Mesenchymal stem cell (in vitro differentiated cells and primary cell): Measurements from ENCODE around the gene NUDT1.

Source experiments
- DNase-seq: peaks from one replicate; pipeline ENCODE4 v3.0.0-alpha.2; 2013
- H2AFZ ChIP-seq: one replicate; pipeline ENCODE4 v1.6.1; 2013; ENCODE audit warnings: low read depth, mild to moderate bottlenecking, control low read depth, inconsistent platforms, low read length, moderate library complexity
- H2AK5ac ChIP-seq: 2 replicates; pipeline ENCODE4 v1.6.1; 2013; ENCODE audit warnings: low read length, moderate library complexity, mild to moderate bottlenecking, inconsistent platforms; ENCODE audit not compliant: severe bottlenecking
- H2BK120ac ChIP-seq: one replicate; pipeline ENCODE4 v1.6.1; 2013; ENCODE audit warnings: low read depth, mild to moderate bottlenecking, inconsistent platforms, low read length, moderate library complexity
- H2BK12ac ChIP-seq, 2 experiments: one replicate each; pipeline ENCODE4 v1.6.1; 2013; ENCODE audit warnings: inconsistent platforms in 2 of 2, low read length in 2 of 2, mild to moderate bottlenecking in 2 of 2, moderate library complexity in 2 of 2, control low read depth in 1 of 2
- H2BK15ac ChIP-seq: one replicate; pipeline ENCODE4 v1.6.1; 2013; ENCODE audit warnings: mild to moderate bottlenecking, low read depth, inconsistent platforms; ENCODE audit not compliant: poor library complexity, severe bottlenecking
- H2BK5ac ChIP-seq: 2 replicates; pipeline ENCODE4 v1.6.1; 2013; ENCODE audit warnings: low read depth, mild to moderate bottlenecking, low read length, control low read depth, inconsistent platforms; ENCODE audit not compliant: poor library complexity, severe bottlenecking
- H3K14ac ChIP-seq, 2 experiments: one replicate each; pipeline ENCODE4 v1.6.1; 2013; ENCODE audit warnings: inconsistent platforms in 2 of 2, low read length in 2 of 2, control low read depth in 1 of 2, mild to moderate bottlenecking in 1 of 2, moderate library complexity in 1 of 2
- H3K18ac ChIP-seq, 2 experiments: one replicate each; pipeline ENCODE4 v1.6.1; 2013; ENCODE audit warnings: inconsistent platforms in 2 of 2, low read length in 2 of 2, control low read depth in 1 of 2, low read depth in 1 of 2, mild to moderate bottlenecking in 1 of 2
- H3K23ac ChIP-seq, 2 experiments: one replicate each; pipeline ENCODE4 v1.6.1; 2013; ENCODE audit warnings: inconsistent platforms in 2 of 2, low read length in 2 of 2, mild to moderate bottlenecking in 2 of 2, moderate library complexity in 2 of 2, control low read depth in 1 of 2
- H3K27ac ChIP-seq: 2 replicates; pipeline ENCODE4 v1.5.1; 2013; ENCODE audit warnings: mild to moderate bottlenecking, moderate library complexity, low read length, control low read depth, inconsistent platforms; ENCODE audit not compliant: poor library complexity, severe bottlenecking
- H3K27me3 ChIP-seq, 2 experiments: 2 replicates each; pipeline versions ENCODE4 v1.6.1 to v1.7.0; 2013; ENCODE audit warnings: low read length in 2 of 2, mild to moderate bottlenecking in 2 of 2, moderate library complexity in 2 of 2, control low read depth in 1 of 2, inconsistent platforms in 1 of 2; ENCODE audit not compliant: control insufficient read depth in 1 of 2, insufficient read depth in 1 of 2
- H3K36me3 ChIP-seq, 2 experiments: 2 replicates each; pipeline versions ENCODE4 v1.6.1 to v1.7.0; 2013; ENCODE audit warnings: low read length in 2 of 2, control low read depth in 1 of 2, inconsistent platforms in 1 of 2, low read depth in 1 of 2, mild to moderate bottlenecking in 1 of 2; ENCODE audit not compliant: insufficient read depth in 2 of 2, control insufficient read depth in 1 of 2
- H3K4ac ChIP-seq, 2 experiments: one replicate each; pipeline ENCODE4 v1.6.1; 2013; ENCODE audit warnings: inconsistent platforms in 2 of 2, low read length in 2 of 2, mild to moderate bottlenecking in 2 of 2, moderate library complexity in 2 of 2, control low read depth in 1 of 2, low read depth in 1 of 2
- H3K4me1 ChIP-seq: 2 replicates; pipeline ENCODE4 v1.6.1; 2013; ENCODE audit warnings: low read depth, low read length, control low read depth; ENCODE audit not compliant: control insufficient read depth, insufficient read depth
- H3K4me2 ChIP-seq: 2 replicates; pipeline ENCODE4 v1.6.1; 2013; ENCODE audit warnings: low read length, mild to moderate bottlenecking, inconsistent platforms; ENCODE audit not compliant: poor library complexity, severe bottlenecking
- H3K4me3 ChIP-seq, 2 experiments: 2 replicates each; pipeline versions ENCODE4 v1.5.1 to v1.7.0; 2013; ENCODE audit warnings: low read length in 2 of 2, mild to moderate bottlenecking in 2 of 2, control low read depth in 1 of 2, low read depth in 1 of 2; ENCODE audit not compliant: insufficient read depth in 1 of 2
- H3K79me1 ChIP-seq: replicated peaks from 2 replicates; pipeline ENCODE4 v1.6.1; 2013; ENCODE audit warnings: mild to moderate bottlenecking, control low read depth, low read length, inconsistent platforms; ENCODE audit not compliant: poor library complexity, severe bottlenecking
- H3K9ac ChIP-seq: 2 replicates; pipeline ENCODE4 v1.7.0; 2013; ENCODE audit warnings: mild to moderate bottlenecking, low read length, moderate library complexity
- H3K9me3 ChIP-seq: 2 replicates; pipeline ENCODE4 v1.7.0; 2013; ENCODE audit warnings: mild to moderate bottlenecking, low read length; ENCODE audit not compliant: control insufficient read depth
- H4K8ac ChIP-seq: one replicate; pipeline ENCODE4 v1.6.1; 2013; ENCODE audit warnings: inconsistent platforms, mild to moderate bottlenecking, low read length, moderate library complexity
- H4K91ac ChIP-seq: one replicate; pipeline ENCODE4 v1.6.1; 2013; ENCODE audit warnings: mild to moderate bottlenecking, low read length, inconsistent platforms
- WGBS: methylation state at CpG from one replicate; pipeline ENCODE4 v1.1.7; 2013; ENCODE audit warnings: mixed read lengths; 5-methylcytosine and 5-hydroxymethylcytosine counted together

Gene NUDT1

DNA sequence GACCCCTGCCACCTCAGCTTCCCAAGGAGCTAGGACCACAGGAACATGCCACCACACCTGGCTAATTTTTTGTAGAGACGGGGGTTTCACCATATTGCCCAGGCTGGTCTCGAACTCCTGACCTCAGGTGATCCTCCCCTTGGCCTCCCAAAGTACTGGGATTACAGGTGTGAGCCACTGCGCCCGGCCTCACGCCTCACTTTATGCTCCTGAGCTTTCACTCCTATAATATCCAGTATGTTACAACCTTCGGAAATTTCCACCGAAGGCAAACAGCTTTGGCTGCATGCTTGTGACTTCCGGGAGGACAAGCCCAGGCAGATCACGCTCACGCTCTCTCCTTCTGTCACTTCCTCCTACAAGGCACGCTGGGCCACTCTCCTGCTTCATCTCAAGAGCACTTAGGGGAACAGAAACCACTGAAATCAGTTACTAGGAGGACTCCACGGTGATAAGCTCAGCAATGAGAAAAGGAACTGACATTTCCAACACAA, 4.9 kb upstream of the NUDT1 start:
- Histone ChIP-seq H2AK5ac (no peak overlapping the region), H3K36me3 (peaks cover 38 to 51% of the 10 kb centered on the region in 2 experiments), H3K4ac (no peak overlapping the region), H2AFZ (no peak overlapping the region), H2BK5ac (no peak overlapping the region), H2BK120ac (no peak overlapping the region), H4K8ac (no peak overlapping the region), H3K4me2 (no peak overlapping the region), H3K18ac (no peak overlapping the region), H3K23ac (no peak overlapping the region), H4K91ac (no peak overlapping the region), H2BK15ac (no peak overlapping the region), H3K9me3 (no peaks in the 10 kb centered on the region), H3K27ac (no peak overlapping the region), H3K4me1 (peaks cover 6% of the 10 kb centered on the region), H3K79me1 (peaks cover 21% of the 10 kb centered on the region), H3K9ac (no peak overlapping the region), H3K27me3 (no peaks in the 10 kb centered on the region), H2BK12ac (no peak overlapping the region), H3K4me3 (no peak overlapping the region), H3K14ac (no peak overlapping the region)
- WGBS = 92% methylated on average over 12 of the region's 12 CpGs
- DNase-seq = no peak

DNA sequence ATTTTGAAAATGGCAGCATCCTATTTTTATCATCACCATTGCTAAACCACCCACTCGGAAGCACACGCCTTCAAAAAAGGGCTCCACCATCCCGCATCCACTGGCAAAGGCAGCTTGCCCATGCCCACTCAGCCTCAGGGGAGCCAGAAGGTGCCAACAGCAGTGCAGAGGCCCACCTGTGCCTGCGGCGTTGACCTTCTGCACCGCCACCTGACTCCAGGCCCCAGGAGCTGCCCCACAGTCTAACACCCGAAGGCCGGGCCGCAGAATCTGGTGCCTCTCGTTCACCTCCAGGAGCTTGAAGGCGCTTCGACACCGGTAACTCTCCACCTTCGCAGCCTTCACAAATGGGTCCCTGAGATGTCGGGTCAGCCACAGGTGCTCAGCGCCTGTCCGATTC, 2.8 kb upstream of the NUDT1 start:
- H3K23ac ChIP-seq = no peak overlapping the region
- no peak overlapping the region for H2BK5ac ChIP-seq
- H2AK5ac ChIP-seq = no peak overlapping the region
- no peaks in the 10 kb centered on the region for H3K27me3 ChIP-seq
- H3K27ac ChIP-seq = no peak overlapping the region
- no peak overlapping the region for H3K4ac ChIP-seq
- H2BK15ac ChIP-seq = no peak overlapping the region
- H2BK120ac ChIP-seq = no peak overlapping the region
- no peak overlapping the region for H2BK12ac ChIP-seq
- H3K9ac ChIP-seq = no peak overlapping the region
- H2AFZ ChIP-seq = no peak overlapping the region
- no peak overlapping the region for H3K18ac ChIP-seq
- H3K4me1 ChIP-seq = peaks cover 14% of the 10 kb centered on the region
- H4K91ac ChIP-seq = no peak overlapping the region
- no peak overlapping the region for H3K4me3 ChIP-seq
- 99% methylated on average over 17 of the region's 17 CpGs for WGBS
- H3K79me1 ChIP-seq = peaks cover 21% of the 10 kb centered on the region
- H3K4me2 ChIP-seq = no peak overlapping the region
- DNase-seq = no peak
- no peak overlapping the region for H4K8ac ChIP-seq
- no peaks in the 10 kb centered on the region for H3K9me3 ChIP-seq
- H3K14ac ChIP-seq = no peak overlapping the region
- H3K36me3 ChIP-seq = peaks cover 38 to 47% of the 10 kb centered on the region in 2 experiments

DNA sequence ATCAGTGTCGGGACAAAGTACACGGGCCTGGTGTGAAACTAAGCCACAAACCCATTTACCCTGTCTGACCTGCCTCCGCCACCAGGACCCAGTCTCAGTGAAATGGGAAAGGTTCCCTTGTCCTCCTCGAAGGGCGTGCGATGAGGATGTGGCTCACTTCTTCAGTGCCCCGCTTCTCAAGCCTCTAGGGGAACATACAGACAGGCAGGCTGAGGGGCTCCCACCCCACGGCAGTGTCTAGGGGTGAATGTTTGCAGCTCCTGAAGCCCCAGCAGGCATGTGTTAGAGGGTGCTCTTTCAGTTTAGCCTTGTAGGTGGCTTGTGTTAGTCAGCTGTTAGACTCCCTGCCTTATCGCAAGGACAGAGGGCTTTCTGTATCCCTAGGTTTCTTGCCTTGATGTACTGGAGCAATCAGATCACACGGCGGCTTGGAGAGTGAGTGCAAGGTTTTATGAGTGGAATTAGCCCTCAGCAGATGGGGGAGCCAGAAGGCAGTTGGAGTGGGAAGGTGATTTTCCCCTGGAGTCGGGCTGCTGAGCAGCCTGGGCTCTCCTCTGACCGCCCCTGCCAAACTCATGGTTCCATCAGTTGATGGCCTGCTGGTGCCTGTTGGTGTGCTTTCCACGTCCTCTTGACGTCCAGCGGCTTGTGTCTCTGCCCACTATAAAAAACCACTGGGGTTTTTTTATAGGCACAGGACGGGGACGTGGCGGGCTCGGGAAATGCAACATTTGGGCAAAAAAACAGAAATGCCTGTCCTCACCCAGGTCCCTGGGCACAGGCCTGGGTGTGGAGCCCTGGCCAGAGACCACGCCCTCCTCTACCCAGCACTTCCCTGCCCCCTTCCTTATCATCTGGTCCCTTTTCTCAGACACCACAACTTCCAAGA, 759 bp downstream of the NUDT1 start:
- H2BK12ac ChIP-seq = no peak overlapping the region
- H3K18ac ChIP-seq = no peak overlapping the region
- WGBS = 31% methylated on average over 21 of the region's 21 CpGs
- no peak overlapping the region for H3K14ac ChIP-seq
- peak overlapping the region; percentile 93 for H3K9ac ChIP-seq
- H3K27ac ChIP-seq = no peak overlapping the region
- H2AFZ ChIP-seq = peak overlapping the region; percentile 15
- H3K23ac ChIP-seq = no peak overlapping the region
- no peak overlapping the region for H3K4ac ChIP-seq
- H3K9me3 ChIP-seq = no peaks in the 10 kb centered on the region
- peaks cover 17% of the 10 kb centered on the region in 2 experiments for H3K36me3 ChIP-seq
- H2BK15ac ChIP-seq = no peak overlapping the region
- no peak overlapping the region for H2BK5ac ChIP-seq
- H3K4me2 ChIP-seq = peak overlapping the region; percentile 92
- peak overlapping the region; percentile 93 to 97 for H3K4me3 ChIP-seq
- H3K27me3 ChIP-seq = no peaks in the 10 kb centered on the region
- H2AK5ac ChIP-seq = no peak overlapping the region
- H4K8ac ChIP-seq = peak overlapping the region; percentile 73
- H4K91ac ChIP-seq = no peak overlapping the region
- DNase-seq = peak; percentile 50
- peaks cover 17% of the 10 kb centered on the region for H3K79me1 ChIP-seq
- no peak overlapping the region for H2BK120ac ChIP-seq
- H3K4me1 ChIP-seq = peaks cover 21% of the 10 kb centered on the region

DNA sequence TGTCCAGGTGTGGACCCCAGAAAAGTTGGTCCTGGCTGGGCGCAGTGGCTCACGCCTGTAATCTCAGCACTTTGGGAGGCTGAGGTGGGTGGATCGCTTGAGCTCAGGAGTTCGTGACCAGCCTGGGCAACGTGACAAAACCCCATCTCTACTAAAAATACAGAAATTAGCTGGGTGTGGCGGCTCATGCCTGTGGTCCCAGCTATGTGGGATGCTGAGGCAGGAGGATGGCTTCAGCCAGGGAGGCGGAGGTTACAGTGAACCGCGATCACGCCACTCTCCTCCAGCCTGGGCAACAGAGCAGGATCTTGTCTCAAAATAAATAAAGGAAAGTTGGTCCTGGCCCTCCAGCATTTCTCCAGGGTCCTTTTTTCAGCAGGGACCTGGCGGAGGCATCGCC, 1.4 kb downstream of the NUDT1 start:
- no peak overlapping the region for H3K4me2 ChIP-seq
- H2BK120ac ChIP-seq = no peak overlapping the region
- peaks cover 25% of the 10 kb centered on the region for H3K4me1 ChIP-seq
- no peak for DNase-seq
- no peaks in the 10 kb centered on the region for H3K27me3 ChIP-seq
- no peak overlapping the region for H4K91ac ChIP-seq
- H3K9me3 ChIP-seq = no peaks in the 10 kb centered on the region
- no peak overlapping the region for H2AFZ ChIP-seq
- H3K23ac ChIP-seq = no peak overlapping the region
- no peak overlapping the region for H2BK12ac ChIP-seq
- peaks cover 10% of the 10 kb centered on the region in 2 experiments for H3K36me3 ChIP-seq
- peaks cover 14% of the 10 kb centered on the region for H3K79me1 ChIP-seq
- H3K14ac ChIP-seq = no peak overlapping the region
- H2BK5ac ChIP-seq = no peak overlapping the region
- no peak overlapping the region for H3K4ac ChIP-seq
- no peak overlapping the region for H3K18ac ChIP-seq
- H3K27ac ChIP-seq = no peak overlapping the region
- 94% methylated on average over 9 of the region's 12 CpGs for WGBS
- no peak overlapping the region for H3K4me3 ChIP-seq
- no peak overlapping the region for H4K8ac ChIP-seq
- peak overlapping the region; percentile 93 for H3K9ac ChIP-seq
- H2BK15ac ChIP-seq = no peak overlapping the region
- H2AK5ac ChIP-seq = no peak overlapping the region
